GM18868 (cell line): ENCODE data around the gene CGB7.
"Not testable (repeated sequence)": the region's sequence is repeated elsewhere in the genome, so short reads cannot be mapped to it uniquely, and the experiment has no call there.

ENCODE experiments used
- ATAC-seq: cut with Tn5 transposase; IDR thresholded peaks from one replicate; pipeline ENCODE4 v1.9.1; 2021; ENCODE audit warnings: mild to moderate bottlenecking, moderate library complexity; ENCODE audit not compliant: unreplicated experiment

The CGB7 gene

DNA sequence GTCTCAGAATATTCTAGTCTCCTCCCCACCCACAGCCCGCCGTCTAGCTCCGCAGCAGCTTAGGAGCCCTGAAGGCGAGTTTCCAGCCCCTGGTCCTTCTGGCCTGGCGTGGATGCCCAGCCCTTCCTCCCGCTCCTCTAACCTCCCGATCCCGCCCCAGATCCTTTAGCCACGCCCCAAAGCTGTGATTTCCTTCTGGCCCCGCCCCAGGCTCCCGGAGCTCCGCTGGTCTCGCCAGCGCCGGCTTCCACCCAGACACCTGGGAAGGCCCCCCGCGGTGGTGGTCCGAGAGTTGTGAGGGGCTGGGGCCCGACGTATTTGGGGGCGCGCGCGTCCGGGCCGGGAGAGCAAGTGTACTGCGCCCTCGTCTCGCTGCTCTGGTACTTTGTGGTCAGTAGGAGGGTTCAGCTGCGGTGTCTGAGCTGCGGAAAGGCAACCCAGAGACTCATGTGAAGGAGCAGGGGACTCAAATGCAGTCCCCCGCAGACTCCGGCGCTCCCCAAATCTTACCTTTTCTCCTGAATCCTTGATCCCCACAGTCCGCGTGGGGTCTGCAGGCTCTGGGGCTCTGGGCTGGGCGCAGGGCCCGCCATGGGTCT lies at the start of gene CGB7:
TSS of gene CGB7 (minus strand) at position 114 of the 599 bp plus-strand sequence. CDS start 2,374 bp downstream, outside the sequence.
- no peak for ATAC-seq

DNA sequence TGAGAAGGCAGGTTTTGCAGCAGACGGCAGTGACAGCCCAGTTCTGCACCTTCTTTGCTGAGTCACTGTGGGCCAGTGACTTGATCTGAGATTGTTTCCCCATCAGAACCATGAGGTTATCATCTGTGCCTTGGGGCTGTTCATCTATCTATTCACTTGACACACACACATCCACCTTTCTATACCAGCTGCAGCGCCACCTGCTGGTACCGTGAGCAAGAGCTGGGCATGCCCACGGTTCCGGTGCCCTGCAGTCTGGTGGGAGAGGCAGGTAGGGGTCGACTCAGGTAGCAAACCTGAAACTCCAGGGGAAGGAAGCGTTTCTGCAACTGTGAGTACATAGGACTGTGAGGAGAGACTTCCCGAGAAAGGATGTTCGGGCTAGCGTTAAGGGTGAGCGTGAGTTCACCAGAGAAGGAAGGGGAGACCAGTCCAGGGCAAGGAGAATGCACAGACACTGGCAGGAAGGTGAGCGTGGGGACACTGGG lies 49.1 kb upstream of the CGB7 start:
- ATAC-seq = no peak

DNA sequence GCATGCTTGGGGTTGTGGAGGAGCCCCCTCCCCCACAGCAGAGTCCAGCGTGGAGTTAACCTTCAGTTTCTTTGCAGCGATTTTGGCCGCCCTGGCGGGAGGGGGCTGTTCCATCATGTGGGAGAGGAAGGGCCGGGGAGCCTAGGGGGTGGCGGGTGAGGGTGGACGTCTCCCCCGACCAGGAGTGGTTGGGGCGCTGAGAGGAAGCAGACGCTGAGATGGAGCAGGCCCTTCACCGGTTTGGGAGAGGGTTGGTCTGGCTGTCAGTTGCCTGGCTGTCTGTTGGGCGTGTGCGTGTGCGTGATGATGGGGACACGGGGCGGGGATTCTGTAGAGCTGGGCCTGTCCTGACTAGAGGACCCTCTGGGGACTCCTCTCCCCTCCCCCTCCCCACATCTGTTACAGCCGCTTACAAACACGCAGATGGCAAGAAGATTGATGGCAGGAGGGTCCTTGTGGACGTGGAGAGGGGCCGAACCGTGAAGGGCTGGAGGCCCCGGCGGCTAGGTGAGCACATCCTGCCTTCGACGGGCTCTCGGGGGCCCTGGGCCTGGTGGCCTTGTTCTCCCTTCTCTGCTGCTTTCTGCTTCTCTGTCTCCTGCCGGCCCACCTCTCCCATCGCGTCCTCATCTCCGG lies 46.8 kb upstream of the CGB7 start:
- no peak for ATAC-seq

DNA sequence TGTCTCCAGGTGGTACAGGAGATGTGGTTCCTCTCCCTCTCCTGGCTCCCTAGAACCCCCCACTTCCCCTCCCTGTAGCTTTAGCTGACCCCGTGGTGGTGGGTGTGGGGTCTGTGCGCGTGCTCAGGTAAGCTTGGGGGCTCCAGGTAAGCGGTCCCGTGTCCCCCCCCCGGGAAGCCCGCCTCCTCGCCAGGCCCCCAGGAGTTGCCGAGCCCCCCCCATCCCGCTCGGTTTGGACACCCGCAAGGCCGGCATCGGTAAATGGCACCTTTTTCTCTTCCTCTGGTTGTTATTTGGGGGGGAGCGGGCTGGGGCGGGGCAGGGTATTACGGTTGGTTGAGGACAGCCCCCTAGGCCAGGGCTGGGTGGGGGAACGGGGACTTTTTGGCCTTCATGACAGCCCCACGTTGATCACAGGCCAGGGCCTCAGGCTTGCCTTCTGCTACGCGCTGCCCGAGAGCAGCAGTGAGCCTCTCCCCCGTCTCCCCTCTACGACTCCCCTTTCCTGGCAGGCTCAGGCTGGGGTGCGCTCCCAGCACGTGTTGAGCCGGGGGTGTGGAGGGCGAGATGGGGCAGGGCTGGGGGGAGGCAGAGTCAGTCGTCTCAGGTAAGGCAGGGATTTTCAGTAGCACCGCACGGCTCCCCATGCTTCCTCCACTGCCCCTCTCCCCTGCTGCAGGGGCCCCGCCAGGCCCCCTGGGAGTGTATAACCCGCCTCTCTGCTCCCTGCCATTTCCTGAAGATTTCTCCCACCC lies 46.0 kb upstream of the CGB7 start:
- ATAC-seq = no peak

DNA sequence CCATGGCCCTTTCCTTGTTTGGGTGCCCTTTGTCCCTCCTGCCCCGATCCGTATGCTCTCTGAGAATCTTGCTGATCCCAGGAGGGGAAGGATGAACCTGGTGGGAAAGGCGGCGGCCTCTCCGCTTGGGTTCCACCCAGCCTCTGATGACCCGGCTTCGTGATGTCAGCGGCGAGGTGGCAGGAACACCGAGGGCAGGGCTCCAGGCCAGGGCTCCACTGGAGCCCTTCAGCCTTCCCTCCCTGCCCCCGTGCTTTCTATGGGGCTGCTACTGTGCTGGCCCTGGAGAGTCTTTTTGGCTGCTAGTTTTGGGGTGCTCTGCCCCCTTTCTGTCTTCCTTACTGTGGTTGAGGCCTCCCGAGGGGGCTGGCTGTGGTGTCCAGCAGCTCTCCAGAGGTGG lies 44.8 kb upstream of the CGB7 start:
- no peak for ATAC-seq

DNA sequence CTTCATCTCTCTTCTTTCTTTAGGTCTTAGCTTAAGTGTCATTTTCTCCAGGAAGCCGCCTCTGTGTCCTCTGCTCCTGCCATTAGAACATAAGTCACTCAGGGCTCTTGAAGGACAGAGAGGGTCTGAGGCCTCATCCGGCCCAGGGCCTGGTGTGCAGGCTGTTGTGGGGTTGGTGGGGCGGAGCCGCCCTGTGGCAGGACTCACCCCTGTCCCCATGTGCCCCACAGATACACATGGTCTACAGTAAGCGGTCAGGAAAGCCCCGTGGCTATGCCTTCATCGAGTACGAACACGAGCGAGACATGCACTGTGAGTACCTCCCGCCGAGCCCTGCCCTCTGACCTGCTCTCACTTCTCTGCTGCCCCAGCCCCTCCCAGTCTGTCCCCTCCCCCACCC lies 43.6 kb upstream of the CGB7 start:
- no peak for ATAC-seq

DNA sequence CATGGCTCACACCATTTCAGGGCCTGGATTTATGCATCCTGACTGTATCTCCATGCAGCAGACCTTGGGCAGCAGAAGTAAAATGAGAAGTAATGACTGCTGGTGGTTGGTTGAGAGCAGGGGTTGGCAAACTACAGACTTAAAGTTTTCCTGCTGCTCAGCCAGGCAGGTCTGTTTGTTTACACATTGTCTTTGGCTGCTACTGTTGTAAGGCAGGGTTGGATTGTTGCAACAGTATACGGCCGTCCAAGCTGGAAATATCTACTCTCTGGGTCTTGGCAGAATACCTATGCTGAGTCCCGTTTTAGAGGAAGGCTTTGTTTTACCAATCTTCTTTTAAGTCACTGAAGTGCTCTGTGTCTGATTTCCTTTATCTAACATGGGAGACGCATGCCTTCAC lies 41.2 kb upstream of the CGB7 start:
- no peak for ATAC-seq

DNA sequence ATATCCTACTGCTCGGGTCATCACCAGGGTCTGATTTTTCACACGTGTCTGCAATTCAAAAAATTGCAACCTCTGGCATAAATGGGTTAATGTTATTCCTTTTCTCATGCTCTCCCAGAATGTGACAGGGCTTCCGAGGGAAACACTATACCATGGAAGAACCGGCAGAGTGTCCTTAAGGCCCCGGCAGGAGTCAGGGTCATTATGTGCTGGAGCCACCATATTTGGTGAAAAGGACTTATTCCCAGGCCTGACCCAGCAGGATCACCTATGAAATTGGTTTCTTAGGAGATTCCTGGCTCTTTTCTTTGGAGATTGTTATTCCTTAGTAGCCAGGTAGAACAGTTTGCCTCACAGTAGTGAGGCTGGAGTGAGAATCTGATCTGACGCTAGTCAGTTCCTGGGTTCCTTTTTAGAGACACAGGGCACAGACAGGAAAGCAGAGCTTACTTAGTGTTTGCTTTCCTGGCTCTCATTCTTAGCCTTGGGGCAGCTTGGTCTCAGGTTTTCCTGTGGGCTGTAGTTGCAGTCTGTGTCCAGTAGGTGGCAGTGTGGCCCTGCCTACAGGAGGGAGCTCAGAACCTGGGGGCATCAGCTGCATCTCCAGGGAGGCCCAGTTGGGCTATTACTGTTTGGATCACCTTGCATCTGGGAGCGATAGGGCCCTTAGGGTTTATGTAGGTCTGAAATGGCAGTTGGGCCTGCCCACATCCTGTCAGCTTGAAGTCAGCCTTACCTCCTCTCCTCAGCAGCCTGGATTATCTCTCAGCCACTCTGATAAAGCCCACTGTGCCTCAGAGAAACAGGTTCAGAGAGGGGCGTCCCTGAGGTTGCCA lies 40.1 kb upstream of the CGB7 start:
- no peak for ATAC-seq

DNA sequence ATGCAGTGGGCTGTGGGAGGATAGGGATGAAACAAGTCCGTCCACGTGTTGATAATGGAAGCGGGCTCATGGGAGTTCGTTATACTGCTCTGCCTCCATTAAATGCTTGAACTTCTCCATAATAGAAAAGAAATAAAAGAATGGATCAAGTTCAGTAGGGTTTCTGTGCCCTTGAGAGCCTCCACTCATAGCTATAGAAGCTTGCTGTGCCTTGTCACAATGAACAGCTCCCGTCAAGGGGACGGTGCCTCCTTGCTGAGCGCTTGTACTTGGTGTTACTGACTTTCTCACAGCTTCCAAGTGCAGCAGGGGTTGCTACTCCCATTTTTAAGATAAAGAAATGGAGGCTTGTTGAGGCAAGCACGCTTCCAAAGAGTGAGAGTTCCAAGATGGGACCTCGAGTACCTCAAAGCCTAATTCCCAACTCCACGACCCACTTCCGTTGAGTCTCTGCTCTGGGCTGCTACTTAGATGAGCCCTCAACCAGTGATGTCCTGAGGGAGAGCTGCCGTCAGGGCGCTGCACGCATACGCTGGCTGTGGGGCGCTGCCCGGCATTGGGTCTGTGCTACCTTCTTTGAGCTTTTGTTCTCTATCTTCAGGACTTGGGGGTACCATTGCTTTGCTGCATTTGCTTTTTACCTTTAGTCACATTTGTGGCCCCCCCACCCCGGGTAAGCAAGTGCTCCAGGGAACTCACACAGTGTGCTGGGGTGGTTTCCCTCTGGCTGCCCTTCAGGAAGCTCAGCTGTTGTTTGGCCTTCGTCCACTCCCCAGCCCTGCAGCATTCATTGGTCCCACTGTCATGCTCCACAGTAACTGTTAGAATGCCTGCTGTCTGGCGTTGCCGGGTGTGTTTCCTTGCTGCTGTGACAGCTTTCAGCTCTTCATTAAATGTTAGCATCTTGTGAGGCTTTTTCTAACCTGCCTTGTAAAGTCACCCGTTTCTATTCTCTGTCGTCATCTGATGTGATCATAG lies 37.2 kb upstream of the CGB7 start:
- ATAC-seq = no peak

DNA sequence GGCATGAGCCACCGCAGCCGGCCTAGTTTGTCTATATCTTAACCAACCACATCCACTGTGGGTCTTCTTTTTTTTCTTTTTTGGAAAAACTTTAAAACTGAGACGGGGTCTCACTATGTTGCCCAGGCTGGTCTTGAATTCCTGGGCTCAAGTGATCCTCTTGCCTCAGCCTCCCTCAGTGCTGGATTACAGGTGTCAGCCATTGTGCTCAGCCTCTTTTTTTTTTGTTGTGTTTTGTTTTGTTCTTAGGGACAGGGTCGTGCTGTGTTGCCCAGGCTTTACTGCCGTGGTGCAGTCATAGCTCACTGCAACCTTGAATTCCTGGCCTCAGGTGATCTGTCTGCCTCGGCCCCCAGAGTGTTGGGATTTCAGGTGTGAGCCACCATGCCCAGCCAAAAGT lies 35.1 kb upstream of the CGB7 start:
- no peak for ATAC-seq

DNA sequence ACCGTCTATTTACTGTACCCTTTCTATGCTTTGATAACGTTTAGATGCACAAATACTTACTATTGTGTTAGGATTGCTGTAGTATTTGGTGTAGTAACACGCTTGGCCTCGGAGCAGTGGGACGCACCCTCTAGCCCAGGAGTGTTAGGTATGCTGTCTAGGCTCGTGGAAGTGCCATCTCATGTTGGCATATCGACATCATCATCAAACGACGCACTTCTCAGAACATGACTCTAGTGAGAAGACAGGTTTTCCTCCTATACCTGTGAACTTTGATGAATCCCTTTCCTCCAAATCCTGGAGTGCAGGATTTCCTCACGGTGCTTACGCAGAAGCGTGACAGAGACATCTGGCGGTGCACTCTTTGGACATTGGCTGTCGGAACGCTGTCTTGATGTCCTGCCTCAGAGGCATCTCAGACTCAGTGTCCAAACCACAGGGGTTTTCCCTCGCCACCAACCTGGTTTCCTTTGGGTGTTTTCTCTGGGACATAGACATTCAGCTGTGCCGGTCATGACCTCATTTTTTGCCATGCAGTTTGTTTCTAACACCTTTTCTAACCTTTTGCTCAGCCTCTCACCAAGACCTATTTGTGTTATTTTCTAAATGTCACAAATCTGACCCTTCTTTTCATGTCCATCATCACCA lies 34.0 kb upstream of the CGB7 start:
- no peak for ATAC-seq

DNA sequence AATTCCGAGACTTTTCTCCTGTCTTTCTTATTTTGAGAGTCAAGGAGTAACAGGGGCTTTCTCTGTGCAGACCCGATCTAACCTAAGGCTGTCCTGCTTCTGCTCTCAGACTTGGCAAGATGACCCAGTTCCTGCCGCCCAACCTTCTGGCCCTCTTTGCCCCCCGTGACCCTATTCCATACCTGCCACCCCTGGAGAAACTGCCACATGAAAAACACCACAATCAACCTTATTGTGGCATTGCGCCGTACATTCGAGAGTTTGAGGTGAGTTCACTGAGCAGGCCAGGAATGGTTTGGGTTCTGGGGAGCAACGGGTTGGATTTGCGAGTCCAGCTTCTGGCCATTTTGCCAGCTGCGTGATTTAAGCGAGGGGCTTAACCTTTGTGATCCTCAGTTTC lies 28.7 kb upstream of the CGB7 start:
- no peak for ATAC-seq

DNA sequence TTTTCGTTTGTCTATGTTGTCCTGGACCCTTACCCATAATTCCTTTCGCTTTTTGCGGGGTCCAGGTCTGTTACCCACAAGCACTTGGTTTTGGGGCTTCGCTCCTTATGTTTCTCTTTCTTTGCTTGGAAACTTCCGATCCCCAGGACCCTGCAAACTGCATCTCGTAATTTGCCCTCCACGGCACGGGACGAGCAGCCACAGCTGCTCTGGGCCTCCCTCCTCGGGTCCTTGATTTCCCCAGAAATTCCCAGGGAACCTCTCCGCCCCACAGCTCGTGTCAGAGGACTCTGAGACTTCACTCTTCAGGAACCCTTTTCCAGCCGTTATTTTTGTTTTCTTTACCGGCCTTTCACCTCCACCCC lies 28.3 kb upstream of the CGB7 start:
- no peak for ATAC-seq

DNA sequence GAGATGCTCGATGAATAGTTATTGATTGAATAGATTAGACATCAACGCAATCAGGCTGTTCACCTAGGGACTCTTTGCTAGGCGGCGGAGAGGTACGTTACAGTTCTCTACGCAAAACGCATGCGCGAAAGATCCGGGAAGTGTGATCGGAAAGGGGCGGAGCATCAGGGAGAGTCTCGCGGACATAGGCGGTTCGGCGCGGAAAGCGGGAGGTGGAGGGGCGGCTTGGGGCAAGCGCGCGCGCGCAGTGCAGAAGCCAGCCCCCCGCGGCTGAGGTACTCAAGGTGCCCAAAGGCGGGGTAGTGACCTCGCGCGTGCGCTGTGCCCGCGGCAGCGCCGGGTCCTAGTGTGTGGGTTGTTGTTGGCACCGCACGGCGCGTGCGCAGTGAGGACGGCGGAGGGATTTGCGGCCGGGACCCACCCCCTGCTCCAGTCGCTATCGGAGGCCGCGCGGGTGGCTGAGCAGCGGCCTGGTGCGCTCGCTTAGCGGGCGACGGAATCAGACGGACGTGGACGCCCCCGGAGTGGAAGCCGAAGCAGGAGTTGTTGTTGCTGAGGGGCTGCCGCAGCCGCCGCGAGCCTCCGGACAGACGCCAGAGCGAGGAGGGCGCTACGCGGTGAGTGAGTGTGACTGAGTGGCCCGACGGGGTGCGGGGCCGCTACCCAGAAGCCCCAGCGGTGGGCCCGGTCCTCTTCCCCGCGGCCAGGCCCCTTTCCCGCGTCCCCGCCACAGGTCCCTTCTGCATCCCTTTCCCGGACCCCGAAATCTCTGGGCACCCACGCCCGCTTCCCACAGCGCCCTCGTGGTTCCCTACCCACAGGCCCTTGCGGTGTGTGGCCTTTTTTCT lies 27.7 kb upstream of the CGB7 start, which contains the start of gene SNRNP70:
TSS of gene SNRNP70 (plus strand) at position 432 of the 848 bp plus-strand sequence. CDS start 964 bp downstream, outside the sequence.
- ATAC-seq = peak; percentile 92

DNA sequence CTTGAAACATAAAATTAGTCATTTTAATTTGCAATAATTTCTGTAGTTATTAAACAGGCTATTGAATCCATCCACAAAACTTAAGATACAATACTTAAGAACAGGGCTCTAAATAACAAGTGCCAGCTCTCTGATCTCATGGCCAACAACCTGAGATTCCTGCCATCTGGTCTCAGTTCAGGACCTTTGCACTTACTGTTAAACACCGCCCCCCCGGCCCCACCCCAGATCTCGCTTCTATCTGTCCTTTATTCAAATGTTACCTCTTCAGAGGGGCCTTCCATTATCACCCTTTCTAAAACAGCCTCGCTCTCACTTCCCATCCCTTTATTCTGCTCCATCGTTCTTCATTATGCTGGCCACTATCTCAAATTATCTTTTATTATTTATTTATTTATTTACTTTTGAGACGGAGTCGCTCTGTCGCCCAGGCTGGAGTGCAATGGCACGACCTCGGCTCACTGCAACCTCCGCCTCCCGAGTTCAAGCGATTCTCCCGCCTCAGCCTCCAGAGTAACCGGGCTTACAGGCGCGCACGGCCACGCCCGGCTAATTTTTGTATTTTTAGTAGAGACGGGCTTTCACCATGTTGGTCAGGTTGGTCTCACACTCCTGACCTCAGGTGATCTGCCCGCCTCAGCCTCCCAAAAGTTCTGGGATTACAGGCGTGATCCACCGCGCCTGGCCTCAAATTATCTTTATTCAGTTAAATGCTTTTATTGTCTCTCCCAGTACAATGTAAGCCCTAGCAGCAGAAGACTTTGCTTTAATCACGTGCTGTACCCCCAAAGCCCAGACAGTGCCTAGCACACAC lies 26.9 kb upstream of the CGB7 start:
- no peak for ATAC-seq

DNA sequence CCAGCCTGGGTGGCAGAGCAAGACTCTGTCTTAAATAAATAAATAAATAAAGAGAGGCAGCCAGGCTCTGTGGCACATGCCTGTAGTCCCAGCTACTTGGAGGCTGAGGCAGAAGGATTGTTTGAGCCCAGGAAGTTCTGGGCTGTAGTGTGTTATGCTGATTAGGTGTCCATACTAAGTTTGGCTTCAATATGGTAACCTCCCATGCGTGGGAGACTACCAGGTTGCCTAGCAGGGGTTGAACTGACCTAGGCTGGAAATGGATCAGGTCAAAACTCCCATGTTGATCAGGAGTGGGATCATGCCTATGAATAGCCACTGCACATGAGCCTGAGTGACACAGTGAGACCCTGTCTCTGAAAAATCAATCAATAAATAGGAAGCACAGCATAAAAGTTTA lies 23.7 kb upstream of the CGB7 start:
- ATAC-seq = no peak

DNA sequence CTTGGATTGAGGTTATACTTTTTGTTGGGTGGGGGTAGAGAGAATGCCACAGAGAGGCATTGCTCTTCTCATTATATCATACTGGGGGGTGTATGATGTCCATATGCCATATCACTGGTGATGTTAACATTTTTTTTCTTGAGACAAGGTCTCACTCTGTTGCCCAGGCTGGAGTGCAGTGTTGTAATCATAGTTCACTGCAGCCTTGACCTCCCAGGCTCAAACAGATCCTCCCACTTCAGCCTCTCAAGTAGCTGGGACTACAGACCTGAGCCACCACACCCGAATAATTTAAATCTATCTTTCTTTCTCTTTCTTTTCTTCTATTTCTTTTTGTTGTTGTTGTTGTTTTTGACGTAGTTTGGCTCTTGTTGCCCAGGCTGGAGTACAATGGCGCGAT lies 22.8 kb upstream of the CGB7 start:
- ATAC-seq = no peak

DNA sequence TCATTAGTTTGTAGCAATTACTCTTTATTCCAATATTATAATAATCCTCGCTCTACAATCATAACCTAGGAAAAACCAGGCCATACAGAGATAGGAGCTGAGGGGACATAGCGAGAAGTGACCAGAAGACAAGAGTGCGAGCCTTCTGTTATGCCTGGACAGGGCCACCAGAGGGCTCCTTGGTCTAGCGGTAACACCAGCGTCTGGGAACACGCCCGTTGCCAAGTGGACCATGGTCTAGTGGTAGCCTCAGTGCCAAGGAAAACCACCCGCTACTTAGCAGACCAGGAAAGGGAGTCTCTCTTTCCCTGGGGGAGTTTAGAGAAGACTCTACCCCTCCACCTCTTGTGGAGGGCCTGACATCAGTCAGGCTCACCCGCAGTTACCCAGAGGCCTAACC lies 17.3 kb upstream of the CGB7 start:
- not testable (repeated sequence) for ATAC-seq
